Duodenal mucosa (tissue), 2 donors: ENCODE measurements around the gene BLOC1S5.

Experiments used
- H3K27ac ChIP-seq: one replicate; pipeline ENCODE4 v1.7.0; 2013; ENCODE audit warnings: low read depth, low read length
- H3K27me3 ChIP-seq, 2 donors: one replicate each; pipeline ENCODE4 v1.7.0; 2013; ENCODE audit warnings: low read length in 2 of 2, control low read depth in 1 of 2; ENCODE audit not compliant: insufficient read depth in 2 of 2, control insufficient read depth in 1 of 2
- H3K36me3 ChIP-seq, 2 donors: one replicate each; pipeline ENCODE4 v1.7.0; 2013; ENCODE audit warnings: low read length in 2 of 2, control low read depth in 1 of 2; ENCODE audit not compliant: insufficient read depth in 2 of 2, control insufficient read depth in 1 of 2
- H3K4me1 ChIP-seq, 2 donors: one replicate each; pipeline ENCODE4 v1.7.0; 2013; ENCODE audit warnings: low read length in 2 of 2, control low read depth in 1 of 2; ENCODE audit not compliant: insufficient read depth in 2 of 2, control insufficient read depth in 1 of 2
- H3K4me3 ChIP-seq, 2 donors: one replicate each; pipeline ENCODE4 v1.7.0; 2013; ENCODE audit warnings: low read length in 2 of 2, low read depth in 1 of 2
- H3K9ac ChIP-seq, 2 donors: one replicate each; pipeline ENCODE4 v1.7.0; 2013; ENCODE audit warnings: low read length in 2 of 2, low read depth in 1 of 2
- H3K9me3 ChIP-seq, 2 donors: one replicate each; pipeline ENCODE4 v1.7.0; 2013; ENCODE audit warnings: low read length in 2 of 2, control low read depth in 1 of 2; ENCODE audit not compliant: control insufficient read depth in 1 of 2

The BLOC1S5 gene

GRCh38 chr6:8080362-8081151 is 16.4 kb upstream of the BLOC1S5 start:
- Histone ChIP-seq H3K27ac (no peak overlapping the region), H3K36me3 (no peaks in the 10 kb centered on the region), H3K4me1 (peaks cover 0 to 17% of the 10 kb centered on the region in 2 donors)

GRCh38 chr6:8079126-8079525 is 14.9 kb upstream of the BLOC1S5 start:
- H3K27me3 ChIP-seq: no peaks in the 10 kb centered on the region
- H3K4me1 ChIP-seq: peaks cover 0 to 17% of the 10 kb centered on the region in 2 donors
- no peak overlapping the region for H3K9ac ChIP-seq
- no peaks in the 10 kb centered on the region for H3K36me3 ChIP-seq
- no peaks in the 10 kb centered on the region for H3K9me3 ChIP-seq
- H3K27ac ChIP-seq: no peak overlapping the region
- H3K4me3 ChIP-seq: no peak overlapping the region

More at GRCh38 chr6:8080362-8081151, 16.4 kb upstream of the BLOC1S5 start:
- H3K4me3 ChIP-seq: no peak overlapping the region
- no peak overlapping the region for H3K9ac ChIP-seq
- H3K9me3 ChIP-seq: no peaks in the 10 kb centered on the region
- H3K27me3 ChIP-seq: no peaks in the 10 kb centered on the region

GRCh38 chr6:8077991-8078390 is 13.8 kb upstream of the BLOC1S5 start:
- H3K4me3 ChIP-seq: no peak overlapping the region
- H3K36me3 ChIP-seq: no peaks in the 10 kb centered on the region
- H3K27me3 ChIP-seq: no peaks in the 10 kb centered on the region
- H3K9me3 ChIP-seq: no peaks in the 10 kb centered on the region
- no peak overlapping the region for H3K9ac ChIP-seq
- H3K4me1 ChIP-seq: peaks cover 0 to 11% of the 10 kb centered on the region in 2 donors
- H3K27ac ChIP-seq: no peak overlapping the region

- Histone ChIP-seq H3K27me3 (no peaks in the 10 kb centered on the region), H3K4me1 (peaks cover 0 to 6% of the 10 kb centered on the region in 2 donors), H3K36me3 (no peaks in the 10 kb centered on the region)
Measured at GRCh38 chr6:8075704-8076103, 11.5 kb upstream of the BLOC1S5 start.

GRCh38 chr6:8075185-8075584 is 11.0 kb upstream of the BLOC1S5 start:
- Histone ChIP-seq H3K4me1 (peaks cover 0 to under 1% of the 10 kb centered on the region in 2 donors), H3K27me3 (no peaks in the 10 kb centered on the region), H3K9ac (no peak overlapping the region), H3K4me3 (no peak overlapping the region), H3K36me3 (no peaks in the 10 kb centered on the region), H3K27ac (no peak overlapping the region), H3K9me3 (no peaks in the 10 kb centered on the region)

More at GRCh38 chr6:8075704-8076103, 11.5 kb upstream of the BLOC1S5 start:
- H3K9me3 ChIP-seq: no peaks in the 10 kb centered on the region
- H3K9ac ChIP-seq: no peak overlapping the region
- no peak overlapping the region for H3K27ac ChIP-seq
- no peak overlapping the region for H3K4me3 ChIP-seq

- H3K27me3 ChIP-seq: no peaks in the 10 kb centered on the region
- H3K4me3 ChIP-seq: no peak overlapping the region
- no peak overlapping the region for H3K9ac ChIP-seq
- no peaks in the 10 kb centered on the region for H3K36me3 ChIP-seq
- H3K4me1 ChIP-seq: no peaks in the 10 kb centered on the region
- H3K9me3 ChIP-seq: no peaks in the 10 kb centered on the region
- no peak overlapping the region for H3K27ac ChIP-seq
Measured at GRCh38 chr6:8074213-8074612, 10.0 kb upstream of the BLOC1S5 start.

GRCh38 chr6:8073758-8074157 is 9.6 kb upstream of the BLOC1S5 start:
- Histone ChIP-seq H3K27me3 (no peaks in the 10 kb centered on the region), H3K4me3 (no peak overlapping the region), H3K27ac (no peak overlapping the region), H3K9ac (no peak overlapping the region), H3K9me3 (no peaks in the 10 kb centered on the region), H3K4me1 (no peaks in the 10 kb centered on the region), H3K36me3 (no peaks in the 10 kb centered on the region)

GRCh38 chr6:8070718-8071117 is 6.5 kb upstream of the BLOC1S5 start:
- H3K27ac ChIP-seq: no peak overlapping the region
- no peak overlapping the region for H3K4me3 ChIP-seq
- no peaks in the 10 kb centered on the region for H3K4me1 ChIP-seq
- no peaks in the 10 kb centered on the region for H3K9me3 ChIP-seq
- no peak overlapping the region for H3K9ac ChIP-seq
- H3K27me3 ChIP-seq: no peaks in the 10 kb centered on the region
- H3K36me3 ChIP-seq: no peaks in the 10 kb centered on the region

- Histone ChIP-seq H3K9ac (no peak overlapping the region), H3K4me1 (peaks cover 6 to 8% of the 10 kb centered on the region in 2 donors), H3K4me3 (no peak overlapping the region), H3K36me3 (no peaks in the 10 kb centered on the region), H3K27ac (no peak overlapping the region), H3K9me3 (no peaks in the 10 kb centered on the region), H3K27me3 (no peaks in the 10 kb centered on the region)
Measured at GRCh38 chr6:8069631-8070284, 5.6 kb upstream of the BLOC1S5 start.

GRCh38 chr6:8069151-8069550 is 5.0 kb upstream of the BLOC1S5 start:
- Histone ChIP-seq H3K4me3 (no peak overlapping the region), H3K9me3 (no peaks in the 10 kb centered on the region), H3K4me1 (peaks cover 8 to 10% of the 10 kb centered on the region in 2 donors), H3K9ac (no peak overlapping the region), H3K27me3 (no peaks in the 10 kb centered on the region), H3K27ac (no peak overlapping the region), H3K36me3 (no peaks in the 10 kb centered on the region)
